GM19099 (cell line): ENCODE results near the gene KAZALD1.

ENCODE experiments used
- POLR2A ChIP-seq: IDR thresholded peaks from 3 replicates; pipeline ENCODE4 v1.6.1; 2011; ENCODE audit warnings: low read depth; ENCODE audit not compliant: insufficient read length; ENCODE audit errors: extremely low read depth

KAZALD1 gene

GRCh38 chr10:101070098-101070497, 8.3 kb downstream of the KAZALD1 start:
- TF ChIP-seq POLR2A, result no peak

- no peak for TF ChIP-seq POLR2A
Observed at GRCh38 chr10:101071267-101071884, 9.6 kb downstream of the KAZALD1 start.

- no peak for TF ChIP-seq POLR2A
Observed at GRCh38 chr10:101071885-101072433, 10.2 kb downstream of the KAZALD1 start.

GRCh38 chr10:101072923-101073322, 11.1 kb downstream of the KAZALD1 start:
- TF ChIP-seq POLR2A, result no peak

GRCh38 chr10:101073631-101074030, 11.8 kb downstream of the KAZALD1 start:
- no peak for TF ChIP-seq POLR2A

GRCh38 chr10:101075775-101076174, 14.0 kb downstream of the KAZALD1 start:
- no peak for TF ChIP-seq POLR2A

GRCh38 chr10:101076630-101077029, 14.8 kb downstream of the KAZALD1 start:
- TF ChIP-seq POLR2A, result no peak

- no peak for TF ChIP-seq POLR2A
Observed at GRCh38 chr10:101079874-101080273, 18.1 kb downstream of the KAZALD1 start.

GRCh38 chr10:101080933-101081931, 19.4 kb downstream of the KAZALD1 start:
- no peak for TF ChIP-seq POLR2A

- no peak for TF ChIP-seq POLR2A
Observed at GRCh38 chr10:101085846-101086245, 24.1 kb downstream of the KAZALD1 start.

- no peak for TF ChIP-seq POLR2A
Observed at GRCh38 chr10:101087376-101087775, 25.6 kb downstream of the KAZALD1 start.

- no peak for TF ChIP-seq POLR2A
Observed at GRCh38 chr10:101087965-101088364, 26.2 kb downstream of the KAZALD1 start.

GRCh38 chr10:101089520-101090299, 27.9 kb downstream of the KAZALD1 start:
- TF ChIP-seq POLR2A, result no peak

- TF ChIP-seq POLR2A, result no peak
Observed at GRCh38 chr10:101090597-101090996, 28.8 kb downstream of the KAZALD1 start.
